Adrenal gland (tissue), 5 donors: ENCODE measurements around the gene RBM19.

ENCODE experiments used
- POLR2A ChIP-seq, 2 donors: fragments of 450-650 bp; IDR thresholded peaks; one replicate each; pipeline ENCODE4 v1.6.1; 2017; ENCODE audit warnings: antibody characterized with exemption in 2 of 2, mild to moderate bottlenecking in 2 of 2, moderate library complexity in 1 of 2
- TF ChIP-seq, protein P1 (sequence below), 6 experiments: fragments of 450-650 bp in 4 of 6; fragments of 200-600 bp in 2 of 6; sonication (generic) in 1 of 6; IDR thresholded peaks; 1 replicate in 5 of 6; 2 replicates in 1 of 6; pipeline versions ENCODE4 v1.5.1 to v1.8.0; 2016 to 2021; ENCODE audit warnings: antibody characterized with exemption in 6 of 6, mild to moderate bottlenecking in 2 of 6, moderate library complexity in 1 of 6
- donor health status: DM: no; HTN: no; CAD: no.

GRCh38 chr12:113837084-113837483, 129.0 kb downstream of the RBM19 start:
- TF ChIP-seq, protein P1, sequence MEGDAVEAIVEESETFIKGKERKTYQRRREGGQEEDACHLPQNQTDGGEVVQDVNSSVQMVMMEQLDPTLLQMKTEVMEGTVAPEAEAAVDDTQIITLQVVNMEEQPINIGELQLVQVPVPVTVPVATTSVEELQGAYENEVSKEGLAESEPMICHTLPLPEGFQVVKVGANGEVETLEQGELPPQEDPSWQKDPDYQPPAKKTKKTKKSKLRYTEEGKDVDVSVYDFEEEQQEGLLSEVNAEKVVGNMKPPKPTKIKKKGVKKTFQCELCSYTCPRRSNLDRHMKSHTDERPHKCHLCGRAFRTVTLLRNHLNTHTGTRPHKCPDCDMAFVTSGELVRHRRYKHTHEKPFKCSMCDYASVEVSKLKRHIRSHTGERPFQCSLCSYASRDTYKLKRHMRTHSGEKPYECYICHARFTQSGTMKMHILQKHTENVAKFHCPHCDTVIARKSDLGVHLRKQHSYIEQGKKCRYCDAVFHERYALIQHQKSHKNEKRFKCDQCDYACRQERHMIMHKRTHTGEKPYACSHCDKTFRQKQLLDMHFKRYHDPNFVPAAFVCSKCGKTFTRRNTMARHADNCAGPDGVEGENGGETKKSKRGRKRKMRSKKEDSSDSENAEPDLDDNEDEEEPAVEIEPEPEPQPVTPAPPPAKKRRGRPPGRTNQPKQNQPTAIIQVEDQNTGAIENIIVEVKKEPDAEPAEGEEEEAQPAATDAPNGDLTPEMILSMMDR (IDR thresholded peaks at IDR 0.05): no peak
- TF ChIP-seq POLR2A (IDR thresholded peaks at IDR 0.05): no peak
